Type B pancreatic cell (in vitro differentiated cells): ENCODE measurements around the gene HSPA4L. TPM values are rescaled to one million over a fixed set of nuclear protein-coding genes. Genes with fewer than 3 reads are reported as not detected.
A peak's percentile ranks its signal among the peaks of the same experiment; 100 is the strongest.

Experiments used
- DNase-seq: peaks from one replicate; pipeline ENCODE4 v3.0.0; 2021; ENCODE audit warnings: mixed read lengths; ENCODE audit not compliant: unreplicated experiment; ENCODE audit errors: extremely low spot score
- H3K27ac Mint-ChIP-seq: 2 replicates; pipeline ENCODE4 v1.8.0; 2021; ENCODE audit warnings: mild to moderate bottlenecking, mixed read lengths
- H3K27me3 Mint-ChIP-seq: 2 replicates; pipeline ENCODE4 v1.8.0; 2021; ENCODE audit warnings: mixed read lengths
- H3K36me3 Mint-ChIP-seq: 2 replicates; pipeline ENCODE4 v1.8.0; 2021; ENCODE audit warnings: mixed read lengths
- H3K4me1 Mint-ChIP-seq: one replicate; pipeline ENCODE4 v1.8.0; 2021; ENCODE audit warnings: mixed read lengths; ENCODE audit not compliant: unreplicated experiment
- H3K4me3 Mint-ChIP-seq: 2 replicates; pipeline ENCODE4 v1.8.0; 2021; ENCODE audit warnings: mild to moderate bottlenecking, mixed read lengths
- H3K9me3 Mint-ChIP-seq: 2 replicates; pipeline ENCODE4 v1.8.0; 2021; ENCODE audit warnings: mixed read lengths
- total RNA-seq: library from RNA; stranded (reverse); gene quantifications from 2 replicates; pipeline ENCODE4 v1.2.1, GENCODE V29; 2021; ENCODE audit warnings: low replicate concordance
- TF ChIP-seq, protein P1 (sequence below): fragments of 200-600 bp; sonication (generic); conservative IDR thresholded peaks from 2 replicates; pipeline ENCODE4 v1.5.0; 2021; ENCODE audit warnings: antibody characterized with exemption, mild to moderate bottlenecking

HSPA4L gene
- total RNA-seq, 1 donor from 2014 or later: 9.7 TPM

DNA sequence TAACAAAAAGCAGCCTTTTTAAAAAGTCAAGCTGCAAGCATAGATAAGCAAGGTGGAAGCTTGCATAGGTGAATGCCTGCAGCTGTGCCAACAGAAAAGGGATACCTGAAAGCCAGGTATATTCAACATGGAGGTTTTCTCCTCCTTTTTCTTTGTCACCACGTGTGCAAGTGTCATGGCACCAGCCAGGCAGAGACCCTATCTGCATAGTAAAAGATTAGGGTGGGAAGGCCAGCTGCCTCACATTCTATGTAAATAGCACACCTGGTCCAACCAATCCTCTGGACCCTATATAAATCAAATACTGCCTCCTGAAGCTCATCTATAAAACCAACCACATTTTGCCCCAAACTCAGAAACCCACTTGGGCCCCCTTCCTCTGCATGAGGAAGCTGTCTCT lies 70.5 kb downstream of the HSPA4L start:
- no peak for DNase-seq
- no peaks in the 10 kb centered on the region for H3K27me3 Mint-ChIP-seq
- TF ChIP-seq, protein P1, sequence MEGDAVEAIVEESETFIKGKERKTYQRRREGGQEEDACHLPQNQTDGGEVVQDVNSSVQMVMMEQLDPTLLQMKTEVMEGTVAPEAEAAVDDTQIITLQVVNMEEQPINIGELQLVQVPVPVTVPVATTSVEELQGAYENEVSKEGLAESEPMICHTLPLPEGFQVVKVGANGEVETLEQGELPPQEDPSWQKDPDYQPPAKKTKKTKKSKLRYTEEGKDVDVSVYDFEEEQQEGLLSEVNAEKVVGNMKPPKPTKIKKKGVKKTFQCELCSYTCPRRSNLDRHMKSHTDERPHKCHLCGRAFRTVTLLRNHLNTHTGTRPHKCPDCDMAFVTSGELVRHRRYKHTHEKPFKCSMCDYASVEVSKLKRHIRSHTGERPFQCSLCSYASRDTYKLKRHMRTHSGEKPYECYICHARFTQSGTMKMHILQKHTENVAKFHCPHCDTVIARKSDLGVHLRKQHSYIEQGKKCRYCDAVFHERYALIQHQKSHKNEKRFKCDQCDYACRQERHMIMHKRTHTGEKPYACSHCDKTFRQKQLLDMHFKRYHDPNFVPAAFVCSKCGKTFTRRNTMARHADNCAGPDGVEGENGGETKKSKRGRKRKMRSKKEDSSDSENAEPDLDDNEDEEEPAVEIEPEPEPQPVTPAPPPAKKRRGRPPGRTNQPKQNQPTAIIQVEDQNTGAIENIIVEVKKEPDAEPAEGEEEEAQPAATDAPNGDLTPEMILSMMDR: no peak
- peaks cover 3% of the 10 kb centered on the region for H3K4me1 Mint-ChIP-seq
- peaks cover 20% of the 10 kb centered on the region for H3K9me3 Mint-ChIP-seq
- no peak overlapping the region for H3K27ac Mint-ChIP-seq
- H3K36me3 Mint-ChIP-seq: peaks cover 31% of the 10 kb centered on the region
- no peak overlapping the region for H3K4me3 Mint-ChIP-seq

DNA sequence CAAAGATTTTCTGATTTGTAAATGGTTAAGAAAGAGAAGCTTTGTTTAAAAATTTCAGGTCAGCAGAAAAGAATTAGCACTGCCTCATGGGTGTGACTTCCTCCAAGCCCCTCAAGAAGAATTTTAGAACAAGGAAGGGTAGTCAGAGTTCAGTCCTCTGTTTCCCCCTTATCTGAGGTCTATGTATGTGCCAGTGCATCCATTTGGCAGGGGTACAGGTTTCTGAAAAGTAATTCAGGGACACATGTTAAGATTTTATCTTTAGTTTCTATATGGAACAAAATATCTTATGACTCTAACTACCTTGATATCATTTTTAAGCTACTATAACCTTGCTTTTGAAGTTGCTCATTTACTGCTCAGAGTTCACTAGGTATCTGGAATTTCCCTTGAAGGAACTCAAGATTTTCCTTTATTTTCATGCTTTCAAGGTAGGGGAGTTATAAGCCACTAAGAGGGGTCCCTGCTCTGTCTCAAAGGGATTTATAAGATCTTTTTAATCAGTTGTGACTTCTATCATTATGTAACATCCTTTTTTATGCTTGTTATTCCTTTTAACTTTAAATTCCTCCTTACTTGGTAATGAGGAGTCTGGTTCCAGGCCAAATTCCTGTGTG lies 74.2 kb downstream of the HSPA4L start:
- Mint-ChIP-seq H3K27ac (peak overlapping the region; percentile 99), H3K9me3 (peaks cover 12% of the 10 kb centered on the region), H3K4me1 (peaks cover 3% of the 10 kb centered on the region), H3K4me3 (peak overlapping the region; percentile 82), H3K36me3 (peaks cover 29% of the 10 kb centered on the region), H3K27me3 (no peaks in the 10 kb centered on the region)
- TF ChIP-seq, protein P1: no peak
- DNase-seq: no peak

DNA sequence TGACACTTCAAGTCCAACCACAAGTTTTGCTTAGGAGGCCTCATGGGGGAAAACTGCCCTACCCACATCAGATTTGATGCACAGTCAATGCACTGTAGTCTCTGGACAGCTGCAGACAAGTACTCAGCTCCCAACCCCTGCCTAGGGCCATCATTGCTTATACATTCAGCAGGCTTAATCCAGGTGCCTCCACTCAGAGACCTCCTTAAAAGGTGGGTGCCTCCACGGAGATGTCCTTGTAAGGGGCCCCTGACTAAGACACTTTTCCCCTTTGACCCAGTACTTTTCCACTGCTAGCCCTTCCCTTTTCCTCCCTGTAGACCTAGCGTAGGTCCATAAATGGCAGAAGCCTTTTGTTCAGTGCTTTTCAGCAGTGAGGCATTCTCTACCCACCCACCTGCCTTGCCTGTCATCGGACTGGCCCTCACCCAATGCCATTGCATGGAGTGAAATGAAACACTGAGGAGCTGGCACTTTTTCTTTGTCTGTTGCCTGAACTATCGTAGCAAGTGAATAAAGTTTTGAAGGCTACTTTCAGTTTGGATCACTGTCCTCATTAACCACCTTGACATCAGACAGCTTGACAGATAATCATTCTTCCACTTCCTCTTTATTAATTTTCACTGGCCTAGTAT lies 74.8 kb downstream of the HSPA4L start:
- Mint-ChIP-seq H3K36me3 (peaks cover 29% of the 10 kb centered on the region), H3K27me3 (no peaks in the 10 kb centered on the region), H3K4me1 (peaks cover 3% of the 10 kb centered on the region), H3K9me3 (peaks cover 12% of the 10 kb centered on the region), H3K27ac (peak overlapping the region; percentile 99), H3K4me3 (peak overlapping the region; percentile 82)
- TF ChIP-seq, protein P1: no peak
- DNase-seq: no peak

DNA sequence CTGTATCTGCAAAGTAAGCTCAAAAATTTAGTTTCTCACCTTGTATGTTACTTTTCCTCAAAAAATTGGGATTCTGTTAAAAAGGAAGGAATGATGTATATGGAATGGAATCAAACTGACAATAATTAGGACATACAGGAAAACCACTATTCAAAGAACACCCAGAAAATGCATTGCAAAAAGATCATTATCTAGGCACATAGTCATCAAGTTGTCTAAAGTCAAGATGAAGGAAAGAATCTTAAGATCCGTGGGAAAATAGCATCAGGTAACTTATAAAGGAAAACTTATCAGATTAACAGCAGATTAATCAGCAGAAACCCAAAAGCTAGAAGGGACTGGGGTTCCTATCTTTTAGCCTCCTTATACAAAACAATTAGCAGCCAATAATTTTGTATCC lies 75.5 kb downstream of the HSPA4L start:
- peaks cover 12% of the 10 kb centered on the region for H3K9me3 Mint-ChIP-seq
- no peaks in the 10 kb centered on the region for H3K27me3 Mint-ChIP-seq
- DNase-seq: no peak
- peaks cover 3% of the 10 kb centered on the region for H3K4me1 Mint-ChIP-seq
- peak overlapping the region; percentile 99 for H3K27ac Mint-ChIP-seq
- TF ChIP-seq, protein P1: no peak
- H3K4me3 Mint-ChIP-seq: peak overlapping the region; percentile 18
- H3K36me3 Mint-ChIP-seq: peaks cover 29% of the 10 kb centered on the region

DNA sequence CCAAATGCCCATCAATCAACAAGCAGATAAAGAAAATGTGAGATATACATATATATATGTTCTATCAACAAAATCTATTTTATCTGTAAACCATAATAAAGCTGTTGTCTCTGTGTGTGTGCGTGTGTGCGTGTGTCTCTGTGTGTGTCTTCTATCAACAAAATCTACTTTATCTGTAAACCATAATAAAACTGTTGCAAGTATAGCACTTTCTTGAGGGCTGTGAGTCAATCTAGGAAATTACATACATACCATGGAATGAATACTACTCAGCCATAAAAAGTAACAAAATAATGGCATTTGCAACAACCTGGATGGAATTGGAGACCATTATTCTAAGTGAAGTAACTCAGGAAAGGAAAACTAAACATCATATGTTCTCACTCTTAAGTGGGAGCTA lies 86.1 kb downstream of the HSPA4L start:
- Mint-ChIP-seq H3K27me3 (no peaks in the 10 kb centered on the region), H3K36me3 (peaks cover 7% of the 10 kb centered on the region), H3K4me3 (no peak overlapping the region), H3K27ac (no peak overlapping the region), H3K4me1 (no peaks in the 10 kb centered on the region), H3K9me3 (no peaks in the 10 kb centered on the region)
- TF ChIP-seq, protein P1: no peak
- DNase-seq: no peak
